H1 (cell line): Measurements from ENCODE around the gene NT5E. TPM values are rescaled to one million over a fixed set of nuclear protein-coding genes. Genes with fewer than 3 reads are reported as not detected.

ENCODE experiments used
- ASH2L ChIP-seq: fragments of 200-600, 300-600 bp; sonication (generic); IDR thresholded peaks from one replicate; pipeline ENCODE4 v1.7.1; 2017; ENCODE audit warnings: low read length
- CBX8 ChIP-seq: fragments of 300-800, 300-1000 bp; sonication (generic); IDR thresholded peaks from 2 replicates; pipeline ENCODE4 v1.7.1; 2016; ENCODE audit warnings: low read depth, low read length, borderline replicate concordance
- CHD7 ChIP-seq: fragments of 300-600 bp; sonication (generic); IDR thresholded peaks from 2 replicates; pipeline ENCODE4 v1.7.1; 2012; ENCODE audit warnings: low read length, moderate library complexity, mild to moderate bottlenecking, inconsistent platforms; ENCODE audit not compliant: insufficient replicate concordance
- POLR2A ChIP-seq, 2 experiments: IDR thresholded peaks; 1 replicate in 1 of 2; 2 replicates in 1 of 2; pipeline ENCODE4 v1.6.1; 2011; ENCODE audit warnings: low read depth in 2 of 2, low read length in 2 of 2, mild to moderate bottlenecking in 2 of 2; ENCODE audit errors: control extremely low read depth in 1 of 2
- RAD21 ChIP-seq, 2 experiments: IDR thresholded peaks in 1 of 2; conservative IDR thresholded peaks in 1 of 2; 2 replicates each; pipeline ENCODE4 v1.6.1; 2011; ENCODE audit warnings: low read depth in 2 of 2, low read length in 2 of 2, improper control_type of control experiment in 1 of 2, inconsistent platforms in 1 of 2, mild to moderate bottlenecking in 1 of 2, moderate library complexity in 1 of 2
- SIN3A ChIP-seq, 2 experiments: IDR thresholded peaks in 1 of 2; conservative IDR thresholded peaks in 1 of 2; 2 replicates each; pipeline ENCODE4 v1.6.1; 2011 to 2012; ENCODE audit warnings: low read length in 2 of 2, improper control_type of control experiment in 1 of 2, low read depth in 1 of 2, mild to moderate bottlenecking in 1 of 2
- ZNF274 ChIP-seq: IDR thresholded peaks from 2 replicates; pipeline ENCODE4 v1.7.0; 2012; ENCODE audit warnings: low read length, borderline replicate concordance; ENCODE audit errors: extremely low read depth
- polyA plus RNA-seq, 7 experiments: library from polyadenylated mRNA; depleted of rRNA in 3 of 7; stranded (reverse) in 5 of 7; unstranded in 2 of 7; fragments of >200 nt in 5 of 7; fragments of 200-250 nt in 2 of 7; gene quantifications; 1 replicate in 5 of 7; 2 replicates in 1 of 7; 4 replicates in 1 of 7; pipeline versions ENCODE4 v1.2.1 to v1.2.3, GENCODE V29; 2011 to 2013; ENCODE audit warnings: missing spikeins in 2 of 7, mixed read lengths in 2 of 7
- total RNA-seq: library from RNA; stranded (reverse); fragmentation: NEBNext Ultra II Directional; extraction: Animal tissue kit (Norgen Biotek cat#: 25700); gene quantifications from 2 replicates; pipeline ENCODE4 v1.2.1, GENCODE V29; 2021

The NT5E gene
- total and polyA plus RNA-seq, 2 of the 8 experiments (the other 6 are each of a cell fraction or from before 2014, with no cell fraction given): 0.74 to 1.5 TPM

- TF ChIP-seq CHD7 (no peak), RAD21 (IDR thresholded peaks at IDR 0.05 in 1 of 2, conservative IDR thresholded peaks at IDR 0.05 in 1 of 2; ENCODE audit: low read depth in 2 of 2, low read length in 2 of 2) (no peak), ASH2L (no peak), POLR2A (IDR thresholded peaks at IDR 0.05; ENCODE audit: control extremely low read depth in 1 of 2, low read depth in 2 of 2, low read length in 2 of 2) (no peak), SIN3A (conservative IDR thresholded peaks at IDR 0.05 in 1 of 2, IDR thresholded peaks at IDR 0.05 in 1 of 2; ENCODE audit: low read depth in 1 of 2, low read length in 2 of 2) (no peak), CBX8 (no peak), ZNF274 (no peak)
Measured at GRCh38 chr6:85421972-85422371, 27.9 kb upstream of the NT5E start (continued).
